ENCODE measurements around the gene ARL15.
A peak's percentile ranks its signal among the peaks of the same experiment; 100 is the strongest.

Gene ARL15

GRCh38 chr5:54270326-54270725 lies 40.0 kb downstream of the ARL15 start:
- ATAC-seq (replicated peaks), result no peak
- Mint-ChIP-seq H3K27me3 (no peaks in the 10 kb centered on the region), H3K27ac (no peak overlapping the region), H3K36me3 (ENCODE audit: insufficient read depth) (no peaks in the 10 kb centered on the region), H3K4me1 (ENCODE audit: low read depth in 2 of 2) (peaks cover 6% of the 10 kb centered on the region in 2 donors), H3K4me3 (no peak overlapping the region), H3K9me3 (no peaks in the 10 kb centered on the region)
- DNase-seq, result no peak

- Mint-ChIP-seq H3K27ac (no peak overlapping the region), H3K36me3 (ENCODE audit: insufficient read depth) (no peaks in the 10 kb centered on the region), H3K9me3 (no peaks in the 10 kb centered on the region), H3K27me3 (no peaks in the 10 kb centered on the region), H3K4me3 (no peak overlapping the region), H3K4me1 (ENCODE audit: low read depth in 2 of 2) (peaks cover 2 to 31% of the 10 kb centered on the region in 2 donors)
- ATAC-seq (replicated peaks), result no peak
- DNase-seq, result no peak
Observed at GRCh38 chr5:54264574-54264973, 45.8 kb downstream of the ARL15 start.

GRCh38 chr5:54263447-54263846 lies 46.9 kb downstream of the ARL15 start:
- no peak for DNase-seq
- Mint-ChIP-seq H3K9me3 (no peaks in the 10 kb centered on the region), H3K27me3 (no peaks in the 10 kb centered on the region), H3K36me3 (ENCODE audit: insufficient read depth) (no peaks in the 10 kb centered on the region), H3K27ac (peak overlapping the region in 1 of 2 donors; percentile 19), H3K4me3 (no peak overlapping the region), H3K4me1 (ENCODE audit: low read depth in 2 of 2) (peaks cover 4 to 42% of the 10 kb centered on the region in 2 donors)
- no peak for ATAC-seq (replicated peaks)

- no peaks in the 10 kb centered on the region for H3K9me3 Mint-ChIP-seq
- H3K36me3 Mint-ChIP-seq (ENCODE audit: insufficient read depth), result no peaks in the 10 kb centered on the region
- no peak for ATAC-seq (replicated peaks)
- no peaks in the 10 kb centered on the region for H3K27me3 Mint-ChIP-seq
- no peak overlapping the region for H3K27ac Mint-ChIP-seq
- H3K4me3 Mint-ChIP-seq, result no peak overlapping the region
- H3K4me1 Mint-ChIP-seq (ENCODE audit: low read depth in 2 of 2), result peaks cover 13 to 56% of the 10 kb centered on the region in 2 donors
- no peak for DNase-seq
Observed at GRCh38 chr5:54261596-54261995, 48.8 kb downstream of the ARL15 start.

- no peak for DNase-seq
- H3K27me3 Mint-ChIP-seq, result no peaks in the 10 kb centered on the region
- no peaks in the 10 kb centered on the region for H3K36me3 Mint-ChIP-seq (ENCODE audit: insufficient read depth)
- no peak for ATAC-seq (replicated peaks)
- H3K4me3 Mint-ChIP-seq, result no peak overlapping the region
- H3K9me3 Mint-ChIP-seq, result no peaks in the 10 kb centered on the region
- H3K4me1 Mint-ChIP-seq (ENCODE audit: low read depth in 2 of 2), result peaks cover 20 to 66% of the 10 kb centered on the region in 2 donors
- H3K27ac Mint-ChIP-seq, result no peak overlapping the region
Observed at GRCh38 chr5:54259981-54260380, 50.4 kb downstream of the ARL15 start.

GRCh38 chr5:54259090-54259489 lies 51.3 kb downstream of the ARL15 start:
- Mint-ChIP-seq H3K27ac (no peak overlapping the region), H3K36me3 (ENCODE audit: insufficient read depth) (no peaks in the 10 kb centered on the region), H3K27me3 (no peaks in the 10 kb centered on the region), H3K9me3 (no peaks in the 10 kb centered on the region), H3K4me3 (no peak overlapping the region), H3K4me1 (ENCODE audit: low read depth in 2 of 2) (peaks cover 18 to 58% of the 10 kb centered on the region in 2 donors)
- DNase-seq (no peak), ATAC-seq (replicated peaks) (no peak)

GRCh38 chr5:54257366-54258118 lies 52.8 kb downstream of the ARL15 start:
- DNase-seq (no peak), ATAC-seq (replicated peaks) (no peak)
- Mint-ChIP-seq H3K27ac (peak overlapping the region in 1 of 2 donors; percentile 10), H3K27me3 (no peaks in the 10 kb centered on the region), H3K9me3 (no peaks in the 10 kb centered on the region), H3K4me1 (ENCODE audit: low read depth in 2 of 2) (peaks cover 18 to 51% of the 10 kb centered on the region in 2 donors), H3K4me3 (no peak overlapping the region), H3K36me3 (ENCODE audit: insufficient read depth) (no peaks in the 10 kb centered on the region)

GRCh38 chr5:54254482-54255198 lies 55.7 kb downstream of the ARL15 start:
- H3K4me3 Mint-ChIP-seq, result no peak overlapping the region
- DNase-seq, result no peak
- ATAC-seq (replicated peaks), result no peak
- no peaks in the 10 kb centered on the region for H3K9me3 Mint-ChIP-seq
- no peaks in the 10 kb centered on the region for H3K36me3 Mint-ChIP-seq (ENCODE audit: insufficient read depth)
- peaks cover 18 to 36% of the 10 kb centered on the region in 2 donors for H3K4me1 Mint-ChIP-seq (ENCODE audit: low read depth in 2 of 2)
- H3K27ac Mint-ChIP-seq, result no peak overlapping the region
- no peaks in the 10 kb centered on the region for H3K27me3 Mint-ChIP-seq

- H3K27me3 Mint-ChIP-seq, result no peaks in the 10 kb centered on the region
- no peak overlapping the region for H3K4me3 Mint-ChIP-seq
- DNase-seq (no peak), ATAC-seq (replicated peaks) (no peak)
- no peaks in the 10 kb centered on the region for H3K9me3 Mint-ChIP-seq
- no peaks in the 10 kb centered on the region for H3K36me3 Mint-ChIP-seq (ENCODE audit: insufficient read depth)
- H3K4me1 Mint-ChIP-seq (ENCODE audit: low read depth in 2 of 2), result peaks cover 12 to 14% of the 10 kb centered on the region in 2 donors
- no peak overlapping the region for H3K27ac Mint-ChIP-seq
Observed at GRCh38 chr5:54251981-54252380, 58.4 kb downstream of the ARL15 start.

- Mint-ChIP-seq H3K27ac (no peak overlapping the region), H3K4me3 (no peak overlapping the region), H3K9me3 (no peaks in the 10 kb centered on the region), H3K27me3 (no peaks in the 10 kb centered on the region), H3K36me3 (ENCODE audit: insufficient read depth) (no peaks in the 10 kb centered on the region), H3K4me1 (ENCODE audit: low read depth in 2 of 2) (peaks cover 6 to 12% of the 10 kb centered on the region in 2 donors)
- ATAC-seq (replicated peaks), result peak; percentile 45
- DNase-seq, result peak; percentile 21 to 33 (median 29)
Observed at GRCh38 chr5:54249210-54250028, 61.0 kb downstream of the ARL15 start.

- Mint-ChIP-seq H3K4me3 (no peak overlapping the region), H3K36me3 (ENCODE audit: insufficient read depth) (no peaks in the 10 kb centered on the region), H3K9me3 (no peaks in the 10 kb centered on the region), H3K27me3 (no peaks in the 10 kb centered on the region), H3K4me1 (ENCODE audit: low read depth in 2 of 2) (peaks cover 6 to 14% of the 10 kb centered on the region in 2 donors), H3K27ac (peak overlapping the region in 1 of 2 donors; percentile 32)
- ATAC-seq (replicated peaks) (no peak), DNase-seq (no peak)
Observed at GRCh38 chr5:54247226-54247625, 63.1 kb downstream of the ARL15 start.

GRCh38 chr5:54243483-54244080 lies 66.8 kb downstream of the ARL15 start:
- DNase-seq, result peak; percentile 3 to 29 (median 3)
- Mint-ChIP-seq H3K4me1 (ENCODE audit: low read depth in 2 of 2) (peaks cover 6 to 19% of the 10 kb centered on the region in 2 donors), H3K27ac (no peak overlapping the region), H3K36me3 (ENCODE audit: insufficient read depth) (no peaks in the 10 kb centered on the region), H3K4me3 (no peak overlapping the region), H3K9me3 (no peaks in the 10 kb centered on the region), H3K27me3 (no peaks in the 10 kb centered on the region)
- ATAC-seq (replicated peaks), result peak; percentile 31

- Mint-ChIP-seq H3K27me3 (no peaks in the 10 kb centered on the region), H3K27ac (no peak overlapping the region), H3K4me3 (no peak overlapping the region), H3K4me1 (ENCODE audit: low read depth in 2 of 2) (peaks cover 6 to 23% of the 10 kb centered on the region in 2 donors), H3K9me3 (no peaks in the 10 kb centered on the region), H3K36me3 (ENCODE audit: insufficient read depth) (no peaks in the 10 kb centered on the region)
- ATAC-seq (replicated peaks) (no peak), DNase-seq (no peak)
Observed at GRCh38 chr5:54242297-54242696, 68.1 kb downstream of the ARL15 start.

Data from effector memory CD8-positive, alpha-beta T cell (primary cell).